ENCODE measurements around the gene LRTM2.
A peak's percentile ranks its signal among the peaks of the same experiment; 100 is the strongest.

Gene LRTM2

DNA sequence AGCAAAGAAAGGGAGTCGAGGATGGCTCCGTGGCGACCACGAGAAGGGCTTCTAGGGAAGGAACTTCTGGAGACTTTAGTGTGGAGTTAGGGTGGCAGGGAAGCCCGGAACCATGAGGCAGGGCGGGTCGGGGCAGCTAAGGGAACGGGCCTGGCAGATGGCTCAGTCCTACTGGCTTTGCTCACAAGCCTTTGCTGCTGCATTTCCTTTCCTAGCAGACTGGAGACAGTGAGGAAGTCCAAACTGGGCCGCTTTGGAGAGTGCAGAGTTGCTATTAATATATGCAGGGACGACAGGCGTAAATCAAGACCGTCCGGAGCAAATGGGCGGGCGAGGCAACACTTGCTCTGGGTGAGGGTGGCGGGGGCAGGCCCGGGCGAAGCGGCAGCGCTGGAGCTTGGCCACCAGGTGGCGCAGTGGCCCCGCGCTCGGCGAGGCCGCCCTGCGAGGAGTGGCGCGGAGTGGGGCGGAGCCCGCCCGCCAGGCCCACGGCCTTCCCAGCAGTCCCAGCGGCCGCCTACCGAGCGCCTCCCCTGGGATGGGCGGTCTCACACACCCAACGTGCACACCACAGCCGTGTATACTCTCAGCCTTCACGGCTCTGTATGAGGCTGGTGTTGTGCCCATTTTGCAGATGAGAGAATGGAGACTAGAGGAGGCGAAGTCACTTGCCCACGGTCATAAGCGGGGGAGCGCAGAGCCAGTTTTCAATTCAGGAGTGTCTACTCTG lies 24.4 kb upstream of the LRTM2 start:
- no peaks in the 10 kb centered on the region for H3K27me3 ChIP-seq (ENCODE audit: insufficient read depth, low read length, poor library complexity, severe bottlenecking)
- H3K79me2 ChIP-seq (ENCODE audit: insufficient read depth, low read length): no peaks in the 10 kb centered on the region
- no peaks in the 10 kb centered on the region for H3K36me3 ChIP-seq (ENCODE audit: insufficient read depth, low read length)
- H3K9me3 ChIP-seq (ENCODE audit: insufficient read depth, low read depth, low read length): no peaks in the 10 kb centered on the region
- peak; percentile 83 for TF ChIP-seq CTCF (conservative IDR thresholded peaks at IDR 0.05; ENCODE audit: low read length)
- no peak for TF ChIP-seq EZH2phosphoT487 (IDR thresholded peaks at IDR 0.05; ENCODE audit: borderline replicate concordance)
- peaks cover 9% of the 10 kb centered on the region for H3K4me1 ChIP-seq (ENCODE audit: insufficient read depth, low read length, poor library complexity, severe bottlenecking)
- H3K4me3 ChIP-seq (ENCODE audit: low read length, poor library complexity, severe bottlenecking): peak overlapping the region; percentile 75
- no peaks in the 10 kb centered on the region for H3F3A ChIP-seq (ENCODE audit: low read depth)
- H3K4me2 ChIP-seq (ENCODE audit: low read depth, low read length, poor library complexity, severe bottlenecking): peak overlapping the region; percentile 71
- H4K20me1 ChIP-seq (ENCODE audit: insufficient read depth, low read length, poor library complexity, severe bottlenecking): no peaks in the 10 kb centered on the region
- H3K9me2 ChIP-seq (replicated peaks; ENCODE audit: low read depth, low read length): no peaks in the 10 kb centered on the region
- H3K9ac ChIP-seq (ENCODE audit: low read depth, low read length, poor library complexity, severe bottlenecking): peak overlapping the region; percentile 79
- H2AFZ ChIP-seq (ENCODE audit: low read length): peak overlapping the region; percentile 72

GRCh38 chr12:1796515-1797010 lies 23.8 kb upstream of the LRTM2 start:
- TF ChIP-seq CTCF (conservative IDR thresholded peaks at IDR 0.05; ENCODE audit: low read length) (no peak), EZH2phosphoT487 (IDR thresholded peaks at IDR 0.05; ENCODE audit: borderline replicate concordance) (no peak)
- Histone ChIP-seq H4K20me1 (ENCODE audit: insufficient read depth, low read length, poor library complexity, severe bottlenecking) (no peaks in the 10 kb centered on the region), H3K4me2 (ENCODE audit: low read depth, low read length, poor library complexity, severe bottlenecking) (peak overlapping the region; percentile 71), H3F3A (ENCODE audit: low read depth) (no peaks in the 10 kb centered on the region), H3K9me2 (replicated peaks; ENCODE audit: low read depth, low read length) (no peaks in the 10 kb centered on the region), H3K9ac (ENCODE audit: low read depth, low read length, poor library complexity, severe bottlenecking) (peak overlapping the region; percentile 79), H3K4me3 (ENCODE audit: low read length, poor library complexity, severe bottlenecking) (peak overlapping the region; percentile 75), H3K36me3 (ENCODE audit: insufficient read depth, low read length) (no peaks in the 10 kb centered on the region), H2AFZ (ENCODE audit: low read length) (peak overlapping the region; percentile 72), H3K4me1 (ENCODE audit: insufficient read depth, low read length, poor library complexity, severe bottlenecking) (peaks cover 5% of the 10 kb centered on the region), H3K9me3 (ENCODE audit: insufficient read depth, low read depth, low read length) (no peaks in the 10 kb centered on the region), H3K27me3 (ENCODE audit: insufficient read depth, low read length, poor library complexity, severe bottlenecking) (no peaks in the 10 kb centered on the region), H3K79me2 (ENCODE audit: insufficient read depth, low read length) (no peaks in the 10 kb centered on the region)

DNA sequence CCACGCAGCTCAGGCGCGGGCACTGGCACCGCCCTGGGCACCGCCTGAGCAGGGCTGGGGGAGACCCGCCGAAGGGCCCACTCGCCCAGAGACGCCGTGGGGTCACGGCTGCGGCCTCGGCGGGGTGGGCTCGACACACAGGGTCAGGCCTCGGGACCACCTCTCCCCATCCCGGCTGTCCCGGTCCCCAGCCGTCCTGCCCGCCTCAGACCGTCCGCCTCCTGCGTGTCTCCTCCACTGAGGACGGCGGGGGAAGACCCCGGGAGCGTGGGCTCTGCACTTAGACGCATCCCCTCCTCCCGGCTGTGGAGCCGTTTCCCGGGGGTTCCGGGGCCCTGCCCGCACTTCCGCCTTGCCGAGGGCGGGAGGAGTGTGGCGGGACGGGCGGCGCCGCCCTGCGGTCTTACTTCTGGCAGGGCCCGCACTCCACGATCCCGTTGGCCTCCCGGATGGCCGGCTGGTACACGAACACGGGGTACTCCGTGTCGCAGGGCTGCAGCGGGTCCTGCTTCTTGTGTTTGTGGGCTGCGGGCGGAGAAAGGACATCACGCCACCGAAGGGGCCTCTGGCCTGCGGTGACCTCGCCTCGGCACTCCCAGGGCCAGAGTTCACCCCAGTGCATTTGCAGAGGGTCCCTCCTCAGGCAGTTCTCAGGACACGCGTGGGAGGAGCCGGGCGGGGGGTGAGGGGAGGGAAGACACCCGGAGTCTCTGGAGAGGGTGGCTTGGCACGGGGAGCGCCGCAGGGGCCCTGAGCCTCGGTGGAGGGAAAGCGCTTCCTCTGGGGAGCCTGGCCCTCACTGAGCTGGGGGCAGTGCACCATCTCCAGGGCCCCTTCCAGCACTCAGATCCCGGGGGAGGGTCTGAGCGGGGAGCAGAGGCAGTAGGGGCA lies 23.1 kb upstream of the LRTM2 start:
- Histone ChIP-seq H3K9ac (ENCODE audit: low read depth, low read length, poor library complexity, severe bottlenecking) (peak overlapping the region; percentile 79), H4K20me1 (ENCODE audit: insufficient read depth, low read length, poor library complexity, severe bottlenecking) (no peaks in the 10 kb centered on the region), H2AFZ (ENCODE audit: low read length) (no peak overlapping the region), H3K27me3 (ENCODE audit: insufficient read depth, low read length, poor library complexity, severe bottlenecking) (no peaks in the 10 kb centered on the region), H3K36me3 (ENCODE audit: insufficient read depth, low read length) (no peaks in the 10 kb centered on the region), H3F3A (ENCODE audit: low read depth) (no peaks in the 10 kb centered on the region), H3K4me2 (ENCODE audit: low read depth, low read length, poor library complexity, severe bottlenecking) (peak overlapping the region; percentile 71), H3K4me1 (ENCODE audit: insufficient read depth, low read length, poor library complexity, severe bottlenecking) (peaks cover 4% of the 10 kb centered on the region), H3K79me2 (ENCODE audit: insufficient read depth, low read length) (no peaks in the 10 kb centered on the region), H3K4me3 (ENCODE audit: low read length, poor library complexity, severe bottlenecking) (peak overlapping the region; percentile 75), H3K9me2 (replicated peaks; ENCODE audit: low read depth, low read length) (no peaks in the 10 kb centered on the region), H3K9me3 (ENCODE audit: insufficient read depth, low read depth, low read length) (no peaks in the 10 kb centered on the region)
- TF ChIP-seq EZH2phosphoT487 (IDR thresholded peaks at IDR 0.05; ENCODE audit: borderline replicate concordance) (no peak), CTCF (conservative IDR thresholded peaks at IDR 0.05; ENCODE audit: low read length) (no peak)
